ENCODE results near the gene HS2ST1.
"Not testable (repeated sequence)": the region's sequence is repeated elsewhere in the genome, so short reads cannot be mapped to it uniquely, and the experiment has no call there.

Gene HS2ST1

DNA sequence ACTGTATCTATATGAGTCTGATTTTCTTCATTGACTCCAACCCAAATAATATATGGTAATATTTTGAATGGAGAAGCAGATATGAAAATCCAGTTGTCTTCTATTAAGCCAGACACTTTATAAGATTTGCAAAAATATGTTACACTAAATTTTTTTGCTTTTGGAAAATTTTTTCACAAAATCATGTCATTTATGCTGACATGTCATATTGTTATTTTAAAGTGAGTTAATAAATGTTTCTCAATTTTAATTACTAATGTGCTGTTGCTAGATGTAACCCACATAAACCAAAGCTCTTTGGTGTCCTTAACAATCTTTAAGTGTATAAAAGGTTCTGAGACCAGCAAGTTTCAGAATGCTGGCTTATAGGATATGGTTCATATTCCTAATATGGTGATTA, 142.5 kb downstream of the HS2ST1 start:
- H3K4me3 ChIP-seq (ENCODE audit: low read length): no peak overlapping the region

GRCh38 chr1:87058343-87058649, 143.9 kb downstream of the HS2ST1 start:
- no peak for TF ChIP-seq CTCF (IDR thresholded peaks at IDR 0.05; ENCODE audit: insufficient read depth, low read depth, low read length, missing control alignments)
- no peak for DNase-seq (ENCODE audit: low read depth)
- no peak overlapping the region for H3K4me3 ChIP-seq (ENCODE audit: low read length)

More for the DNA sequence above, 142.5 kb downstream of the HS2ST1 start:
- DNase-seq (ENCODE audit: low read depth): no peak
- no peak for TF ChIP-seq CTCF (IDR thresholded peaks at IDR 0.05; ENCODE audit: insufficient read depth, low read depth, low read length, missing control alignments)

GRCh38 chr1:87061742-87062156, 147.3 kb downstream of the HS2ST1 start:
- no peak overlapping the region for H3K4me3 ChIP-seq (ENCODE audit: low read length)
- peak; percentile 43 for DNase-seq (ENCODE audit: low read depth)
- TF ChIP-seq CTCF (IDR thresholded peaks at IDR 0.05; ENCODE audit: insufficient read depth, low read depth, low read length, missing control alignments): no peak

DNA sequence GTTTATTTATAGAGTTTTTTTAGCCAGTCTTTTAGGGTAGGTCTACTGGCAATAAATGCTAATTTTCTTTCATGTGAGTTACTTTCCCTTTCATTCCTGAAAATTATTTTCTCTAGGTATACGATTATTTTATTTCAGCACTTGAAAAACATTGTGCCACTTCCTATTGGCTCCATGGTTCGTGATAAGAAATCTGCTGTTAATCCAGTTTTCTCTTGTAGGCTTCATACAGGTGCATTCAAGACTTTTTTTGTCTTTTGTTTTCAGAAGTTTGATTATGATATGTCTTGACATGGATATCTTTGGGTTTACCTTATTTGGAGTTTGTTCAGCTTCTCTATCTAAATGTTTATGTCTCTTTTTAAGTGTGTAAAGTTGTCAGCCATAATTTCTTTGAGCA, 148.3 kb downstream of the HS2ST1 start:
- TF ChIP-seq CTCF (IDR thresholded peaks at IDR 0.05; ENCODE audit: insufficient read depth, low read depth, low read length, missing control alignments): no peak
- no peak for DNase-seq (ENCODE audit: low read depth)
- no peak overlapping the region for H3K4me3 ChIP-seq (ENCODE audit: low read length)

DNA sequence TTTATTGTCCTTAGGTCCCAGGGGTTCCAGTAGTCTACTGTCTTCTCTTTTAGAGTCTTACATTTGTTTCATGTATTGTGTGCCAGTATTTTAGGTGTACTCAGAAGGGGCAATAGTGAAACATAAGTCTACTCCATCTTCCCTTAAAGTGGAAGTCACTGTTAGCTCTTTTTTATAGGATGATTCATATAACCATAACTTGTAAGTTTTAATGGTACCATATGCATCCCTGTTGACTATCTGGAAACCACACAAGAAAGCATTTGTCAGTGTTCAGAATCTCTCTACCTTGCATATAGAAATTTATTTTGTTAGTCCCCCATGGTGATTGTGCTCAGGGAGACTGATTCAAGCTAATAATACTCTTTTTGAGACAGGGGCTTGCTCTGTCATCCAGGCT, 149.9 kb downstream of the HS2ST1 start:
- H3K4me3 ChIP-seq (ENCODE audit: low read length): no peak overlapping the region
- no peak for DNase-seq (ENCODE audit: low read depth)
- no peak for TF ChIP-seq CTCF (IDR thresholded peaks at IDR 0.05; ENCODE audit: insufficient read depth, low read depth, low read length, missing control alignments)

DNA sequence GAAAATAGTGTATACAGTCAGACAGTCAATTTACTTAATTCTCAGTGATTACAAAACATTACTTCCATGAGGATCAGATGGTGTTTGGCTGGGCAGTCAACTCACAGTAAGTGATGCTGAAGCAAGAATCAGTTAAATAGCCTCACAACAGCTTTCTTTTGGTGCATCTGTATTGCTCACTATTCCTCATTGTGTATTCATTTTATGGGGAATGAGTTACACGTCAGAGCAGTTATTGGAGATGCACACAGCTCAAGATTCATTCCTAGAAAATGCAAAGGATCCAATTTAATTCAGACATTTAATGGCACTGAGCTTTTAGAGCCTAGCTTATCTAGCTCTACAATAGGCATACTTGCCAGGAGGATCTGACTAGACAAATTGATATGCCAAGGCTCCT, 150.6 kb downstream of the HS2ST1 start:
- no peak overlapping the region for H3K4me3 ChIP-seq (ENCODE audit: low read length)
- no peak for DNase-seq (ENCODE audit: low read depth)
- no peak for TF ChIP-seq CTCF (IDR thresholded peaks at IDR 0.05; ENCODE audit: insufficient read depth, low read depth, low read length, missing control alignments)

GRCh38 chr1:87066708-87067107, 152.3 kb downstream of the HS2ST1 start:
- DNase-seq (ENCODE audit: low read depth); H3K4me3 ChIP-seq (ENCODE audit: low read length): not testable (repeated sequence)

DNA sequence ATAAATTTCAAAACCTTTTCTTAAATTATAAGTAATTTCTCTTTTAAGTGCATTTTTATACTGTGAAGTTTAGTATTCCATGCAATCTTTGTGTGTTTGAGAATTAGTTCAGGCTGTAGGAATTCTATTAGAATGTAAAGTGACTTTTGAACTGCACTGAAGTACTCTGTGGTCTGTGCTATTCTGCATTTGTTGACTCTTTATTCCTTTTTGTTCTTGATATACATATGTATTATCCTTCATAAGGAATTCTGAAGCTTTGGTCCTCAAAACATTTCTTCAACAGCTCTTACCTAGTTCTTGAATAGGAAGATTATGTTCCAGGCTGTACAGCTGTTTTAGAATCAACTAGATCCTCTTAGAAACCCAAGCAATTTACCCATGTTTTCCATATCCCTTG, 158.0 kb downstream of the HS2ST1 start:
- no peak overlapping the region for H3K4me3 ChIP-seq (ENCODE audit: low read length)
- no peak for TF ChIP-seq CTCF (IDR thresholded peaks at IDR 0.05; ENCODE audit: insufficient read depth, low read depth, low read length, missing control alignments)
- no peak for DNase-seq (ENCODE audit: low read depth)
